Chondrocyte (in vitro differentiated cells): Measurements from ENCODE around the gene UPF2. TPM values are rescaled to one million over a fixed set of nuclear protein-coding genes. Genes with fewer than 3 reads are reported as not detected.
"Not testable (repeated sequence)": the region's sequence is repeated elsewhere in the genome, so short reads cannot be mapped to it uniquely, and the experiment has no call there.

Experiments
- DNase-seq: peaks from one replicate; pipeline ENCODE4 v3.0.0; 2021; ENCODE audit warnings: mixed read lengths, low spot score
- H3K27ac Mint-ChIP-seq: one replicate; pipeline ENCODE4 v1.8.0; 2021; ENCODE audit warnings: mild to moderate bottlenecking, moderate library complexity, mixed read lengths; ENCODE audit not compliant: unreplicated experiment
- H3K27me3 Mint-ChIP-seq: 2 replicates; pipeline ENCODE4 v1.8.0; 2021; ENCODE audit warnings: low read depth, mixed read lengths
- H3K36me3 Mint-ChIP-seq: 2 replicates; pipeline ENCODE4 v1.8.0; 2021; ENCODE audit warnings: low read depth, mixed read lengths
- H3K4me1 Mint-ChIP-seq: 2 replicates; pipeline ENCODE4 v1.8.0; 2021; ENCODE audit warnings: low read depth, mild to moderate bottlenecking, mixed read lengths
- H3K4me3 Mint-ChIP-seq: one replicate; pipeline ENCODE4 v1.8.0; 2021; ENCODE audit warnings: mild to moderate bottlenecking, moderate library complexity, mixed read lengths; ENCODE audit not compliant: unreplicated experiment
- H3K9me3 Mint-ChIP-seq: 2 replicates; pipeline ENCODE4 v1.8.0; 2021; ENCODE audit warnings: low read depth, mixed read lengths
- CTCF ChIP-seq: fragments of 200-600 bp; sonication (generic); IDR thresholded peaks from 2 replicates; pipeline ENCODE4 v1.5.0; 2021; ENCODE audit warnings: antibody characterized with exemption, mild to moderate bottlenecking, moderate library complexity
- total RNA-seq: library from RNA; stranded (reverse); gene quantifications from 3 replicates; pipeline ENCODE4 v1.2.1, GENCODE V29; 2021

The UPF2 gene
- total RNA-seq, 1 donor from 2014 or later, result 20.3 TPM

- no peaks in the 10 kb centered on the region for H3K9me3 Mint-ChIP-seq
- H3K4me1 Mint-ChIP-seq, result peaks cover 13% of the 10 kb centered on the region
- H3K4me3 Mint-ChIP-seq, result no peak overlapping the region
- DNase-seq, result no peak
- peak overlapping the region; percentile 36 for H3K27ac Mint-ChIP-seq
- no peak for TF ChIP-seq CTCF
- no peaks in the 10 kb centered on the region for H3K27me3 Mint-ChIP-seq
- H3K36me3 Mint-ChIP-seq, result no peaks in the 10 kb centered on the region
These were observed 147.5 kb downstream of the UPF2 start for GRCh38 chr10:11895108-11895466.

GRCh38 chr10:11894381-11895107 lies 148.1 kb downstream of the UPF2 start:
- no peaks in the 10 kb centered on the region for H3K9me3 Mint-ChIP-seq
- no peaks in the 10 kb centered on the region for H3K27me3 Mint-ChIP-seq
- H3K4me3 Mint-ChIP-seq, result peak overlapping the region; percentile 50
- no peak for DNase-seq
- H3K36me3 Mint-ChIP-seq, result no peaks in the 10 kb centered on the region
- peak overlapping the region; percentile 68 for H3K27ac Mint-ChIP-seq
- H3K4me1 Mint-ChIP-seq, result peaks cover 13% of the 10 kb centered on the region
- TF ChIP-seq CTCF, result no peak

- Mint-ChIP-seq H3K27ac (no peak overlapping the region), H3K4me1 (peaks cover 12% of the 10 kb centered on the region), H3K27me3 (no peaks in the 10 kb centered on the region), H3K9me3 (no peaks in the 10 kb centered on the region), H3K36me3 (no peaks in the 10 kb centered on the region), H3K4me3 (peak overlapping the region; percentile 50)
- no peak for DNase-seq
- no peak for TF ChIP-seq CTCF
These were observed 148.8 kb downstream of the UPF2 start for GRCh38 chr10:11893749-11894278.

GRCh38 chr10:11891776-11892486 lies 150.7 kb downstream of the UPF2 start:
- Mint-ChIP-seq H3K36me3 (no peaks in the 10 kb centered on the region), H3K27me3 (no peaks in the 10 kb centered on the region), H3K4me3 (no peak overlapping the region), H3K9me3 (no peaks in the 10 kb centered on the region), H3K27ac (no peak overlapping the region), H3K4me1 (no peaks in the 10 kb centered on the region)
- DNase-seq, result peak; percentile 29
- TF ChIP-seq CTCF, result no peak

GRCh38 chr10:11889263-11889662 lies 153.3 kb downstream of the UPF2 start:
- H3K27me3 Mint-ChIP-seq, H3K27ac Mint-ChIP-seq, H3K36me3 Mint-ChIP-seq, H3K4me3 Mint-ChIP-seq, H3K4me1 Mint-ChIP-seq, DNase-seq, H3K9me3 Mint-ChIP-seq: not testable (repeated sequence)
